HG03064 (cell line): ENCODE measurements around the gene GPR55.
"Not testable (repeated sequence)": the region's sequence is repeated elsewhere in the genome, so short reads cannot be mapped to it uniquely, and the experiment has no call there.

Source experiments
- ATAC-seq: cut with Tn5 transposase; IDR thresholded peaks from one replicate; pipeline ENCODE4 v1.9.1; 2021; ENCODE audit warnings: low read depth; ENCODE audit not compliant: unreplicated experiment

The GPR55 gene

GRCh38 chr2:230924470-230925341 is at the start of gene GPR55:
GPR55 (minus strand) TSS chr2:230925242; CDS start chr2:230910962, 14,280 bp downstream.
- no peak for ATAC-seq

GRCh38 chr2:230974096-230974913 is 49.3 kb upstream of the GPR55 start:
- peak; percentile 76 for ATAC-seq

- ATAC-seq: no peak
Observed at GRCh38 chr2:230972046-230972445, 47.0 kb upstream of the GPR55 start.

GRCh38 chr2:230969659-230970015 is 44.6 kb upstream of the GPR55 start:
- ATAC-seq: no peak

GRCh38 chr2:230968921-230969658 is 44.0 kb upstream of the GPR55 start:
- no peak for ATAC-seq

- not testable (repeated sequence) for ATAC-seq
Observed at GRCh38 chr2:230968314-230968713, 43.3 kb upstream of the GPR55 start.

GRCh38 chr2:230967113-230967512 is 42.1 kb upstream of the GPR55 start:
- ATAC-seq: no peak

- no peak for ATAC-seq
Observed at GRCh38 chr2:230964136-230964730, 39.2 kb upstream of the GPR55 start.

GRCh38 chr2:230961091-230961491 is 36.0 kb upstream of the GPR55 start:
- no peak for ATAC-seq

- ATAC-seq: no peak
Observed at GRCh38 chr2:230960026-230960425, 35.0 kb upstream of the GPR55 start.

- ATAC-seq: no peak
Observed at GRCh38 chr2:230958820-230959756, 34.0 kb upstream of the GPR55 start.

- no peak for ATAC-seq
Observed at GRCh38 chr2:230957756-230958391, 32.8 kb upstream of the GPR55 start.

- peak; percentile 48 for ATAC-seq
Observed at GRCh38 chr2:230956827-230957755, 32.0 kb upstream of the GPR55 start.

GRCh38 chr2:230955163-230955737 is 30.2 kb upstream of the GPR55 start:
- ATAC-seq: no peak

GRCh38 chr2:230954746-230955145 is 29.7 kb upstream of the GPR55 start:
- ATAC-seq: no peak

GRCh38 chr2:230953845-230954244 is 28.8 kb upstream of the GPR55 start:
- ATAC-seq: no peak

GRCh38 chr2:230952226-230952956 is 27.3 kb upstream of the GPR55 start:
- ATAC-seq: no peak
